Neural progenitor cell (in vitro differentiated cells): ENCODE results near the gene C2orf74.
"Not testable (repeated sequence)": the region's sequence is repeated elsewhere in the genome, so short reads cannot be mapped to it uniquely, and the experiment has no call there.

Source experiments
- CTCF ChIP-seq: fragments of 200-600 bp; sonication (generic); IDR thresholded peaks from 2 replicates; pipeline ENCODE4 v1.5.1; 2017; ENCODE audit warnings: antibody characterized with exemption, mild to moderate bottlenecking
- EZH2phosphoT487 ChIP-seq: fragments of 200-600 bp; sonication (generic); IDR thresholded peaks from 2 replicates; pipeline ENCODE4 v1.6.1; 2017; ENCODE audit warnings: antibody characterized with exemption

- TF ChIP-seq CTCF, EZH2phosphoT487: not testable (repeated sequence)
Observed at GRCh38 chr2:61165082-61165481, 3.1 kb downstream of the C2orf74 start.
